GM19239 (cell line): Measurements from ENCODE around the gene WWOX.

Source experiments
- DNase-seq: peaks from one replicate; pipeline ENCODE4 v3.0.0; 2011; ENCODE audit warnings: low spot score; ENCODE audit not compliant: insufficient read length
- FAIRE-seq: peaks from 2 replicates; lab custom pipeline; 2011; peaks lifted over from hg19 to GRCh38; lab: Jason Lieb, UNC

Gene WWOX

DNA sequence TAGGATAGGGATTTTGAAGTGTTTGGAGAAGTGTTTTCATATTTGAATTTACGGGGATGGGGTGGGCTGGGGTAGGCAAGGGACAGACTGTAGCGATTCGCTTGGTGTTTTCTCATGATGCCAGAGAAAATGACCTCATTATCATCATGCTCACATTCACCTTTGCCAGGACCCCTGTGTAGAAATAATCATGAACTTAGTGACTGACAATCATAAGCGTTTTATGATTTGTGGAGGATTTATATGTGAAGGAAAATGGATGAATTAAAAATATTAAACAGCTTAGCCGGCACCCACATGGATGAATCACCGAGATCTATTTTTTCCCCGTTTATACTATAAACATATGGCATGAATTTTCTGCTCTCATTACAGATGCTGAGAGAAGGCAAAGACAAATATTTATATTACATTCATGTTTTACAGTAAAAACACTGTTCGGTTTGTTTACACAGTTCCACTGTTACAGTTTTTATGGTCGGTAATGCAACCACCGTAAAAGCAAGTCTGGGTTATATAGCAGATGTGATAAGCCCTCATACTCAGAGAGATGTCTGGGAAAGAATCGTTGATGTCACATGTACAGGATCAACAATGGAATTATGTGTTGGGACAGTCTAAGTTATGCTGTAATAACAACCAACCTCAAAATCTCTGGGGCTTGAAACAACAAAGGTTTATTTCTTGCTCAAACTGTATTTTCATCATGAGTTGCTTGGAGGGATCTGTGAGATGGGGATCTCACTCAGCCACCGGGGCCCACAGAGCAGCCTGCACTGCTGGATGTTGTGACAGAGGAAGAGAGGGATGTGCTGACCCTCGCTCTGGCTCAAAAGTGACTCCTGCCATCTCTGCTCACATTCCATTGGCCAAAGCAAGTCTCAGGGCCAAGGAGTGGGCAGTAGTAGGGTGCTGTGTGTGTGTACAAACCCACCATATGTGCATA lies 85.1 kb downstream of the WWOX start:
- FAIRE-seq = no peak
- DNase-seq = no peak

DNA sequence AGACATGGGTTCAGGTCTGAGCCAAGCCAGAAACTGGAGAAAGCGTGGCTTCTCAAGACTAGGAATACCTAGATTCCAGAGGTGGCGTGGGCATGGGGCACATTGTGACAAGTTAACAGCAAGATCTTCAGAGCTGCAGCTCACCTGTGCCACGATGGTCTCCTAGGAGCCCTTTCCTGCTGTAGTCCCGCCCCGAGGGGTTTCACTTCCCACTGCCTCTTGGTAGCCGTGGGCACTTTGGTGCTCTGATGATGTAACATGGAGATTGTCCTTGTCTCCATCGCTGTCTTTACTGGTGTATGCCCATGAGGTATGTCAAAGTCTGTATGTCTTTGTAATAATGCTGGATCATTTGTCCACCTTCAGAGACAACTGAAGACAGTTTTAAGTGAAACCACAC lies 89.7 kb downstream of the WWOX start:
- no peak for FAIRE-seq
- DNase-seq = no peak

DNA sequence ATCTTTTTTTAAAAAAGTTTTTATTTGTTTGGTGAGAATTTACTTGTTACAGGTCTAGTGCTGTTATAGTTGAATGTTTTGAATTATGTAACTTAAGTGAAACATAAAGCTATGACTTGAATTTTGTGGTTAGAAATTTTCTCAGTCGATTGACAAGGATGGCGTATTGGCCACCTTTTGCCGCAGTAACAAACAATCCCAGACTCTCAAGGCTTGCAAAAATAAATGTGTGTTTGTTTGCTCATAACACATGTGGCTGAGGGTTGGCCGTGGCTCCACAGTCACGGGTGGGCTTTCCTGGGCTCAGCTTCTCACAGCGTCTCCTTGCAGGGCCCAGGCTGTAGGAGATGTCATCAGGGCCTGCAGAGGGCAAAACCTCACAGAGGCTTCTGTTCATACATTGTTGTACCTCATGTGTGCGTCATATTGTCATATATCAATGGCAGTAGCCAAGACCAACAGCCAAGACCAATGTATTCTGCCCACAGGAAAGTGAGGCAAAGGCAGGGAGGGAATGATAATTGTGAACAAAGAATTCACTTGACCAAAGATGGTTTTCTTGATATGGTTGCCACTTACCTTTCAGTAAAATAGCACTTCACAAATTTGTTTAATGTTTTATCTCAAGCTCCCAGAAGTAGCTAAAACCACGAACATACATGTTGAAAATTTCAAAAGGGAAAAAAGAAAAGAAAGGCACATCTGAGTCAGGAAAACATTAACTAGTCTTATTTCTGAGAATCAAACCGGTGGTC lies 93.5 kb downstream of the WWOX start:
- no peak for FAIRE-seq
- DNase-seq = no peak

DNA sequence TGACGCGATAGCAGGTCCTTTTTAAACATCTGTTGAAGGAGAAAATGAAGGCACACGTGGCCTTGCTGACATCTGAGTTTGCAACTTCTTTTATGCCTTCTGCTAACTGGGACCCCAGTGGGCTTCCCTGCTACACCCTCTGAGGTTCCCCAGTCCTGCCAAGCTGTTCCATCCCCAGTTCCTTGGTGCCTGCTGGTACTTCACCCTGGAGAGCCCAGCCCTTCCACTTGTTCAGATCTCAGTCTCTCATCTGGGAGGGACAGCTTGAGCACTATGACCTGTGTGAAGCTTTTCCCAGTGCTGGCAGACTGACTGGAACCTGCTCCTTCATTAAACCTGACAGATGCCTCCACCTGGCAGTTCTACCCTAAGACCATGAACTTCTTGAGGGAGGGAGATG lies 95.5 kb downstream of the WWOX start:
- no peak for FAIRE-seq

DNA sequence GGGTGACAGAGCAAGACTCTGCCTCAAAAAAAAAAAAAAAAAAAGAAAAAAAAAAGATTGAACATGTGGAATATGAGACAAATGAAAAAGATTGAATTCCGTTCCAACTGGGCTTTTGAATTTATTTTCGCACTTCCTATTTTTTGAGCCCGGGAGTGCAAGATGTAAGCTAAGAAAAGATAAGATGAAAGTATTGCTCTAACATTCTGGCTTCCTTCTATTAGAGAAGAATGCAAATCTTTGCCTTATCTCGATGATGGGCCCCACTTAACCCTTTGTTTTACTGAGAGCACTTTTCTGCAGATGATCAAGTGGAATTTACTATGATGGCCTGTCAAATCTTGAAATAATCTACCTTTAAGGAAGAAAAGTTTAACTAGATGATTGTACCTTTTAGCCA lies 96.3 kb downstream of the WWOX start:
- FAIRE-seq (no peak), DNase-seq (no peak)

More for the DNA sequence above, 95.5 kb downstream of the WWOX start:
- DNase-seq = no peak

DNA sequence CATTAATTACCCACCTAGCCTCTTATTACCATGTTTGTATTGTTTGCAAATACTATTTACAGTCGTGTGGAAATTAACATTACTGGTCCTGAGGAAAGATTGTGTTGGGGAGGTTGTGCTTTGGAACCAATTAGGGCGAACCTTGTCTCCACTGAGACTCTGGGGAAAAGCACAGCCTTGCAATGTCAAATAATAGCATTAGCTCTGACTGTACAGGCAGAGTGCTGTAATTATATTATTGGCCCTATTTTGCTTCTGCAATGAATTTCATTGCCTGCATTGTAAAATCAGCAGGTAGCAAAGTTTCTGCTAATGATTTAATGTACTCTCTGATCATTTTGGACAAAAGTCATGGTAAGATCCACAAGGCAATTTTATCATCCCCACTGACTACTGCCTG lies 97.0 kb downstream of the WWOX start:
- FAIRE-seq (no peak), DNase-seq (no peak)

DNA sequence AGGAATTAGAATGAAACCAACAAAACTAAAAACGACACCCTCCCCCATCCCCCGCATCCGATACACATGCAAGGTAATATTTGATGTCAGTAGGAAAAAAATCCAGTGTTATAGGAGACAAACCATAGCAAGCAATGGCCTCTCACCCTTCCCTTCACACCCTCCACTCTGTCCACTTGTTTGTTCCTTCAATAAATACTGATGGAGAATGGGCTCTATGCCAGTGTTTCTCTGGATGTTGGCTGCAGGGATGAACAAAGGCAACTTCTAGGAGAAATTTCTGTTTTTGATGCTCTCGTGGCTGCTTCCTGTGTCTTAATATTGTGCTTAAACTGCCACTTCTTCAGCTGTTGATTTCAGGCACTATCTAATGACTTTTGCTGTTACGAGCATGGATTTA lies 98.8 kb downstream of the WWOX start:
- FAIRE-seq (no peak), DNase-seq (no peak)

DNA sequence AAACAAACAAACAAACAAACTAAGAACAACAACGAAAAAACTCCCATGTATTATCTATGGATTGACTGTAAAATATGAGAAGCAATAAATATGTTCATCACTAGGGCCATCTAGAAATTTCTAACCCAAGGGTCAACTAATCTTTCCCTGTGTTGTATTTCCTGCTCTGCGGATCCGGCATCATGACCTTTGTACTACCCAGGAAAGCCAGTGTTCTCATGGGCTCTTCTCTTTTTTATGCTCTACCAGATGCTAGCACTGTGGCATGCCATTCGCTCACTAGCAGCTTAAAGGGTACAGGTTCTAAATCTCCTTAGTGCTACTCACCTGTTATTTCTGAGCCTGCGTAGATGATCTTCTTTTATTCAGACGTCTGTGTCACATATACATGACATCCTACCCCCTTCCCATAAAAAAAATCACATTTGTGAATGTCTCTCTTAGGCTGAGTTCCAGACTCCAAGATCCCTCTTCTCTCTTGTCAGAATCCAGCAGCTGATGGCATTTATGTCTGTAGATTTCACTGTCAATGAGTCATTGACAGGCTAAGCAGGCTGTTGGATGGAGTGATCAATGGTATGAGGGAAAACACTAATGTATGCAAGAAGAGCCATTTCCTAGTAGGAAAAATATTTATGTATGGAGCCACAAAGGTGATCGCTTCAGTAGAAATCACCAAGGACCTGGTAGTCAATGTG lies 100.0 kb downstream of the WWOX start:
- DNase-seq = no peak
- no peak for FAIRE-seq

DNA sequence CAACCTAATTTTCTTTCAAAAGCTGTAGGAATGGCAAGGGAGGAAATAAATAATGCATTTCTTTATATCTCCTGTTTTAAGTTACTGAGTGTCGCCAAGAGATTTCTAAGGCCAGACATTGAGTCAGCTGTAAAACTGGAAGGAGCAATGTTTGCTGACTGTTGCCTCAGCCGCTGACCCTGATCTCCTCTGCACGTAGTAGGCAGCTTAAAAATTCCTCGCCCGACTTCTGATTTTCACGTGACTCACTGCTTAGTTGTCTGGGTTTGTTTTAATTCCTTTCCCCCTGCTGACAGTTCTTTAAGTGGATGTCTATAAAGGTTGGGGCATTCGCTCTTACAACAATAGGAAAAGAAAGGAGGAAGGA lies 100.6 kb downstream of the WWOX start:
- no peak for FAIRE-seq
- no peak for DNase-seq

DNA sequence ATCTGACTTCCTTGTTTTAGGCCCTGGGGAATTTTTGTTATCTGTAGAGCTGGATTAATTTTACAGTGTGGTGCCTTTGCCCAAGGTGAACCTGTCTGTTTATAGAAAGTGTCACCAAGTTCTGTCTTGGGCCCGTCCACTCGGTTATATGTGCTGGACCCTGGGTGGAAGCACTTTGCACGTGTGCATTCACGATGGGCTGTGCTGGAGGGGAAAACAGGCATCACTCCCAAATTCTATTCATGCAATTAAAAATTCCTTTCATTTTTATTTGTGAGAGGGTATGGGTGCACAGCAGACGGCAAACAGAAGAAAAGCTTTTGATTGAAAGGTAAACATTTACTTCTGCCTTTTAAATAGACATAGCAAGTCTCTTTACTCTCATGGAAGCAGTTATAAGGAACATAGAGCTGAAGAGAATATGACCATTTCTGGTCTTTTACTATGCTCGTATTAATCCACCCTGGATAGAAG lies 101.2 kb downstream of the WWOX start:
- DNase-seq = no peak
- no peak for FAIRE-seq

DNA sequence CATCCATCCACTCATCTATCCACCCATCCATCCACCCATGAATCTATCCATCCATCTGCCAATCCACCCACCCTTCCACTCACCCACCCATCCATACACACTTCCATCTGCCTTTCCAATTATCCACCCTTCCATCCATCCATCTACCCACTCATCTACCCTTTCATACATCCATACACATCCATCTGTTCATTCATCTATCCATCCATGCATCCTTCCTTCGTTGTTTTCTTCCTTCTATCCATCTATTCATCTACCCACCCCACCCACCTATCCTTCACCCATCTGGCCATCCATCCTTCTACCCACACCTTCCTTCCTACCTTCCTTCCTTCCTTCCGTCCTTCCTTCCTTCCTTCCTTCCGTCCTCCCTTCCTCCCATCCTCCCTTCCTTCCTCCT lies 106.1 kb downstream of the WWOX start:
- DNase-seq (no peak), FAIRE-seq (no peak)

DNA sequence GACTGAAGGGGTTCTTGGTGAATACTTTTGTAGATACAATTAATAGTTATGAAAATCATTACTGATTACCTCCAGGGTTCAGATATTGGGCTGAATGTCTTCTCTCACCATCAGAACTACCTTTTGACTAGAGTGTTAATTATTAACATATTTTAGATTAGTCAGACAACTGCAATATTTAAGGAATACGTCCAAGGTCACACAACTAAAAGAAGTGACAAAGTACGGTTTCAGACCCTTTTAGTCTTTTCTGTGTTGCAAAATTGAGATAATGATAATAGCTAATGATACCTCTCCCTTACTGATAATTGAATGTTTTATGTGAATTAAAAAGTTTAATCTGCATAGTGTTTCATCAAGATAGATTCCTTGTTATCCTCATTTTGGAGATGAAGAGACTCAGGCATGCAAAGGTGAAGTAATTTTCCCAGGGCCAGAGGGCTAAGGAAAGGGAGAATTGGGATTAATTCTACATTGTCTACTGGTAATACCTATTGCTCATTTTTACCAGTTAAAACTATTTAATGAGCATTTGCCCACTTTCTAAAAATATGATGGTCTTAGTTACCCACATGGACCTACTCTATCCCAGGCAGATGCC lies 107.3 kb downstream of the WWOX start:
- DNase-seq (no peak), FAIRE-seq (no peak)

DNA sequence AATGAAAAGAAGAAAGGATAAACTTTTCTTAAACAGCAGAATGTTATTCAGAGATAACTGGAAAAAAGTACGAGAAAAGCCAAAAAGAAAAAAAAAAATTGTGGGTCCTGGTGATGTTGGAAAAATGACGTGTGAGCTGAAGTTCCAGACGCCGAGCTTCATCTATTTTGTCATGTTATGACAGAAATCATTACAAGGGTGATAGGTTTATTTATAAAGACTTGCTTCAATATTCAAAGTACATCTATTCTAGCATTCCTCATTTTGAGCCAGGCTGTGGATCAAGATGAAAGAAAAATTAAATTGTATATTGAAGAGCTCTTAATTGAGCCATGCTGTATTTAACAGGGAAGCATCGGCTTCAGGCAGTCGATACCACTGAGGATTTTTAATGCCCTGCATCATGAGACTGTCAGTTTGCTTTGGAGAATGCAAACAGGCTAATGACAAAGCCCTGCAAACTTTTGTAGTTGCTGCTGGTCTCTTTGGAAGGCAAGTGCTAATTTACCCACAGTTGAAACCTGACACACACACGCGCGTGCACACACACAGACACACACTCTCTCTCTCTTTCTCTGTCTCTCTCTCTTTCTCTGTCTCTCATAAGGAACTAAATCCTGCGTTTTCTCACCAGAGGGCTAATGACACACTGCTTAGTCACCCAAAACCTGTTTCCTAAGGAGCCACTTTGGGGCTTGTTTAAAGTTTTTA lies 110.7 kb downstream of the WWOX start:
- FAIRE-seq (no peak), DNase-seq (no peak)

DNA sequence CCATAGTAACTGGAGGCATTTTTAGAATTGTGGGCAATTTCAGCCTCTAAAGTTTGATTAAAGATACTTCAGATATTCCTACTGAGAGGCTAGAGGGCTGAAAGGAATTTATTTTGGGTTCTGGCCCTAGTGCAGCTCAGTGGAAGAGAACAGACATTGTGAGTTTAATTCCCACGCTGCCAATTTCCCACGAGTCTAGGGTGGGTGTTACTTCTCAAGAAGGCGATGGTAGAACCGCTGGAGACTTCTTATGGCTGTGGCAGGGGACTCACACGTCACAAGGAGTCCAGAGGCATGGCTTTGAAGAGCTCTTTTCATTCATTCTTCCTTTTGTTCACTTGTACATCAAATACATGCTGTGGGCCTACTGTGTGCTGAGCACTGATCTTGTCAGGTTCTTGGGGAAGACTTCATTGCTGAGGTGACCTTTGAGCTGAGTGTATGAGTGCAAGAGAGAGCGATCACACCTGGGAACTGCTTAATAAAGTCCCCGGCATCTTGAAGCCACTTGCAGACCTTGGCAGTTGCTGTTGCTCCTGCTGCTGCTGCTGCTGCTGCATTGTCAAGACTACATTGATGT lies 111.7 kb downstream of the WWOX start:
- FAIRE-seq = no peak

DNA sequence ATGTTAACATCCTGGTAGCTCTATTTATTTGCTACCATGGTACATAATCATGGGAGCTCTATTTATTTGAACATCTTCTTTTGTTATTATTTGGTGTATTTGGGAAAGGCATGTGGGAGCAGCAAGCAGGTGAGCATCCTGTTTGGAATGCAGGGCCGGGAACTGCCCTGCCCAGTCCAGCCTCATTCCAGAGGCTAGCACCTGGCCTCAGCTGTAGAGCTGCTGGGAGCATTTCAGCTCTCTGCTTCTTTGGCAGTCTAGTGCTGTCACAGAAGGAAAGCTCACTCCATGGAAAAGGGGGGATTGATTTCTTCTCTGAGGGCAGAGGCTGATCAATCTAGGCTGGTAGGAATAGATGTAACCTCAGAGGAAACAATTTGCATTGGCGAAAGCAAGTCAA lies 112.5 kb downstream of the WWOX start:
- DNase-seq (no peak), FAIRE-seq (no peak)

More for the DNA sequence above, 111.7 kb downstream of the WWOX start:
- no peak for DNase-seq

DNA sequence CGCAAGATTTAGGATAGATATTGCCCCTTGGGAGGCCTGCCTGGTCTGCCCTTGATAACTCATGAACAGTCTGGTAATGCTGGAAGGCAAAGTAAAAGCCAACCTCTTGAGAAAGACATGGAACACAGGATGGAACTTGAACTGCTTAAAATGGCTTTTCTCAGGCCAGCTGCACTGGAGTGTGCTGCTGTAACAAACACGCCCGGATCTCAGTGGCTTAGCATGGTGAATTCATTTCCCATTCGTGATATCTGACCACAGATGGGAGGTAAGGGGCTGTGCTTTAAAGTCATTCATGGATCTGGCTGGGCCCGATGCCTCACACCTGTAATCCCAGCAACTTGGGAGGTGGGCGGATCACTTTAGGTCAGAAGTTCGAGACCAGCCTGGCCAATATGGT lies 113.2 kb downstream of the WWOX start:
- FAIRE-seq (no peak), DNase-seq (no peak)

DNA sequence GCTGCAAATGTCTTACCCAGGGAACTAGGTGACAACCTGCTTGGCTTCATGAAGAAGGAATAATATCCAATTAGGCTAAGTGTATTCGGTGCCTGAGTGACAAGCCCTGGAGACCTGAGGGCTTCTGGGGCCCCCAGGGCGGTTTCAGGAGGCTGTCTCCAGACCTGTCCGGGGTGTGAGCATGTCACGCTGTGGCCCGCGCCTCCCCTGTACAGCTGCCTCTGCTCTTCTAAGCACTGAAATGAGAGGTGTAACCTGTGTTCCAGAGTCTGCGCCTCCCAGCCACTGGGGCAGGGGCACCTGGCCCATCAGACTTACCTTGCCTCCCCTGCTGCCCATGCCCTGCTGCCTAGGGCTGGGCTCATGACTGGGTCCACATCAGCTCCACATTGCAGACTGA lies 114.3 kb downstream of the WWOX start:
- DNase-seq = no peak
- no peak for FAIRE-seq

DNA sequence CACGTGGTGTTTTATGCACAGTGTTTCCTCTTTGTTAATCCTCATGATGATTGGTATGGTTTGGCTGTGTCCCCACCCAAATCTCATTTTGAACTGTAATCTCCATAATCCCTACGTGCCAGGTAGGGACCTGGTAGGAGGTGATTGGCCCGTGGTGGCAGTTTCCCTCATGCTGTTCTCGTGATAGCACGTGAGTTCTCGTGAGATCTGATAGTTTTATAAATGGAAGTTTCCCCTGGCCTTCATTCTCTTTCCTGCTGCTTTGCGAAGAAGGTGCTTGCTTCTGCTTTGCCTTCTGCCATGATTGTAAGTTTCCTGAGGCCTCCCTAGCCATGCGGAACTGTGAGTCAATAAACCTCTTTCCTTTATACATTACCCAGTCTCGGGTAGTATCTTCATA lies 115.8 kb downstream of the WWOX start:
- no peak for DNase-seq

DNA sequence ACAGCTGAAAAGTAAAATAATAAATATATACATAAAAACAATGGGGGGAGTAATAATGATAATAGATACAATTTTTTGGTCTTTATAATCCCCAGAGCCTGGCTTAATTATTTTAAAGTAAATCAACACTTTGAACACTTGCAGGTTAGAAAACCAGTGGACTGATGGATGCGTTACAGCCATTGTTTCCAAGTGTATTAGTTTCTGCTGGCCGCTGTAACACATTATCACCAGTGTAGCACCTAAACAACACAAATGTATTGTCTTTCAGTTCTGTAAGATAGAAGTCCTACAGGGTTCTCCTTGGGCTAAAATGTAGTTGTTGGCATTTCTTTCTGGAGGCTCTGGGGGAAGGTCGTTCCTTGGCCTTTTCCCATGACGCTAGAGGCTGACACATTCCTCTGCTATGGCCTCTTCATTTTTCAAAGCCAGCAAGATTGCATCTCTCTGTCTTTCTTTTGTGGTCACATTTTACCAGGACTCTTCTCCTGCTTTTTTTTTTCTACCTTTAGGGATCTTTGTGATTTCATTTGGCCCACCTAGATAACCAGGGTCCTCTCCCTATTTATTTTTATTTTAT lies 116.8 kb downstream of the WWOX start:
- FAIRE-seq (no peak), DNase-seq (no peak)

More for the DNA sequence above, 115.8 kb downstream of the WWOX start:
- no peak for FAIRE-seq
